ENCODE results near the gene CACNG4.

GRCh38 chr17:67059372-67059771 is 94.9 kb downstream of the CACNG4 start:
- no peak for TF ChIP-seq PATZ1 (CRISPR knock-in tag; IDR thresholded peaks at IDR 0.05; ENCODE audit: borderline replicate concordance)
- no peak for TF ChIP-seq TSHZ2 (CRISPR knock-in tag; IDR thresholded peaks at IDR 0.05)
- no peak for TF ChIP-seq PPARA (CRISPR knock-in tag; IDR thresholded peaks at IDR 0.05; ENCODE audit: borderline replicate concordance)
- no peak for TF ChIP-seq RARB (CRISPR knock-in tag; IDR thresholded peaks at IDR 0.05)
- TF ChIP-seq SNAI2 (CRISPR knock-in tag; IDR thresholded peaks at IDR 0.05), result no peak
- TF ChIP-seq ZFP3 (CRISPR knock-in tag; IDR thresholded peaks at IDR 0.05), result no peak
- TF ChIP-seq ARNTL (CRISPR knock-in tag; IDR thresholded peaks at IDR 0.05; ENCODE audit: borderline replicate concordance, low read depth), result no peak

All from SK-N-SH treated with all-trans-retinoic acid at 6 μM for 48 hours (cell line).